OCI-M2 (cell line): ENCODE results near the gene COPZ1.

ENCODE experiments used
- DNase-seq: peaks from one replicate; lab custom pipeline; 2025; ENCODE audit not compliant: unreplicated experiment; lab: John Stamatoyannopoulos, UW

Gene COPZ1

GRCh38 chr12:54376596-54376995, 51.7 kb downstream of the COPZ1 start:
- DNase-seq = no peak

GRCh38 chr12:54377007-54377406, 52.1 kb downstream of the COPZ1 start:
- DNase-seq = no peak

DNA sequence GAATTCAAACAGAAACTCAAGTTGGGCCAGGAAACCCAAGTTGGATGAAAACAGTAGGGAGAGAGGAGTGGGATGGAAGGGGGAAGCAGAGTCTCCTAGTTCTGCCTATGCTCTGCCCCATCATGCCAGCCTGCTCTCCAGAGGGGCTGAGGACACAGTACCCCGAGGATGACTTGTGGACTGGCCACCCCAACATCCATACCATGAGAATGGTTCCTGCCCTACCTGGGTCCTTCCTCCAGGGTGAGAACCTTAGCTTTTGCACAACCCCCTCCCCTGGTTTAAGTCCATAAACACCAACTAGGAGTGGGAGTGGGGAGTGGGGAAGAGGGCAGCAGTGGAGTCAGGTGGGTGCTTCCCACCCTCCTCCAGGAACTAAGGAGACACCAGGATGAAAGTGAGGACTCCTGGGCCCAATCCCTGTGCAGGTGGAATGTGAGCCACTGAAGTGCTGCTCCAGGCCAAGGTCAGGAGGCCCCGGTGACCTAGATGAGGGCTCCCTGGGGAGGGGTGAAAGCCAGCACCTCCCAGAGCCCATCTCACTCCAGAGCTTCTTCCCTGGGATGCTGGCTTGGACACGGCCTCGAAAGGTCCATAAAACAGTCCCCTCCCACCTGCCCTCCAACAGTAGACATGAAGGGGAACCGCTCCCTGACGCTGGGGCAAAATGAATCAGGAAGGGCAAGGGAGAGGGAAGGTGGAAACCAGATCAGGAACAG, 53.0 kb downstream of the COPZ1 start:
- DNase-seq = no peak

DNA sequence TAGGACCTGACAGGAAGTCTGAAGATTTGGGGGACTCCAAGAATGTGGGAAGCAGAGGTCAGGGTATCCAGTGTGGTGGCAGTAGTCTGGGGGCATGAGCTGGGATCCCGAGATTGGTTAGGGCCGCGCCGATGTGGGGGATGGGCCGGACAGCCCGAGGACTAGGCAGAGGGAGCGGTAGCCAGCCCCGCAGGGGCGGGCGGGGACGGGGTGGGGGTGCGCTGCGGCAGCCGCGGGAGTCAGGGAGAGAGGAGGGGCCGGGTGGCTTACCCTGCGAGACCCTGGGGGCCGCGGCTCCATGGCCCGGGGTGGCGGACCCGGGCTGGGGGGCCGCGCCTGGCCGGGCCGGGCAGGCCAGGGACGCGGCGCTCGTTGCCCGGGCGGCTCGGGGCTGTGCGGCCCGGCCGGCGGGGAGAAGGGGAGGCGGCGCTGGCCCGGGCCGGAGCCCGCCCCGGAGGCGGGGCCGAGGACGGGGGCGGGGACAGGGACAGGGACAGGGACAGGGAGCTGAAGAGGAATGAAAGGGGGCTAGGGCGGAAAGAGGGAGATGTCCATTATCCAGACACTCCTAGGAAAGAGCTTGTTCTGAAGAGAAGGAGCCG, 54.0 kb downstream of the COPZ1 start:
- no peak for DNase-seq

DNA sequence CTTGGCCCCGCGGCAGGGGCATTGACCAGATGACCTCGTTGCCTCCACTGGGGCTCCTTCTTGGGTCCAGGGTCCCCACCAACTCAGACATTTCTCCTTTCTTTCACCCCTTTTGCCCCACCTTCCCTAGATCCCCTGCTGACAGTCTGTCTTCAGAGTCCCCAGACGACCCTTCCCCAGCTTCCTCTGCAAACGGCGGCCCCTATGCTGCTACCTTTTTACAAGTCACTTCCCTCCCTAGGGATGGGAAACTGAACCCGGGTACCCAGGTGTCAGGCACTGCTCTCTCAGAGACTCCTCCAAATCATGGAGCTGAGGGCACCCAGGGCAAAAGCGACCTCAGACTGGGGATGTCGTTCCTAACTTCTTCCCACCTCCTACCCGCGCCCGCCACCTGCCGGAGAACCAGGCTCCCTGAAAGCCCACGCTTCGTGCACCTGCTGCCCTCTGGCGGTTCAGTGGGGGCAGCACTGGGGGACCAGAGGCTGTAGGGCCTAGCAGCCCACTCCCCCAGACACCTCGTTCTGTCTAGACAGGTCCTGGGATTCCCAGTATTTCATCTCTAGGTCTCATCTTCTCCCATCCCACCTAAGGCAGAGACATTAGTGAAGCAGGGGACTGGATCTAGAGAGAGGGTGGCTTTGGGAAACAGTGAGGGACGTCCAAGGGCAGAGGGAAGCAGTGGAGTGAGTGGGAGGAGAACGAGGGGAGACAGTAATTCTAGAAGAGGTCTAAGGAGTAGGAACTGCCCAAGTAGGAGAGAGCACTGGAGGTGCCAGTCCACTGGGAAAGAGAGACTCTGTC, 54.7 kb downstream of the COPZ1 start:
- DNase-seq = no peak

GRCh38 chr12:54381136-54381535, 56.2 kb downstream of the COPZ1 start:
- DNase-seq = no peak

GRCh38 chr12:54383041-54383609, 58.2 kb downstream of the COPZ1 start:
- DNase-seq = no peak

DNA sequence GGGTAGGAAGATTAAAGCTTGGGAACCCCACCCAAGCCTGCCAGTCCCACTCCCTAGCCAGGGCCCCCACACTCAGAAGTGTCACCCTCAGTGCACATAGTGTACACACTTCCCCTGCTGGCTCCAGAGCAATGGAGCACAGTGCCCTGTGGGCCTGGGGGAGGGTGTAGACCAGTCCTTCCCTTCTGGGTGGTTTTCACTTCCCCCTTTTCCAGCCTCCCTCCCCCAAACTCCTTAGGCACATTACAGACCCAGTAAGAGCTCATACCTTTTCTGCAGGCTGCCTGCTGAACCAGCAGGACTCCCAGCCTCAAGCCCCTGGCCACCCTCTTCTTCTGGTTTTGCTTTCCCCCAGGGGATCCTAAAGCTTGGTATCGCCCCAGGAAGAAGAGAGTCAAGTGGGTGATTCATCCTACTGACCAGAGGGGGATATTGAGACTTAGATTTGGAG, 59.7 kb downstream of the COPZ1 start, which contains the start of gene ZNF385A:
Gene ZNF385A (minus strand): TSS at position 143 of the 451 bp plus-strand sequence. CDS start 219 bp downstream, outside the sequence.
- DNase-seq = no peak

GRCh38 chr12:54385251-54385914, 60.5 kb downstream of the COPZ1 start:
- DNase-seq = no peak

- DNase-seq = no peak
These were observed 61.6 kb downstream of the COPZ1 start for GRCh38 chr12:54386403-54387113.

DNA sequence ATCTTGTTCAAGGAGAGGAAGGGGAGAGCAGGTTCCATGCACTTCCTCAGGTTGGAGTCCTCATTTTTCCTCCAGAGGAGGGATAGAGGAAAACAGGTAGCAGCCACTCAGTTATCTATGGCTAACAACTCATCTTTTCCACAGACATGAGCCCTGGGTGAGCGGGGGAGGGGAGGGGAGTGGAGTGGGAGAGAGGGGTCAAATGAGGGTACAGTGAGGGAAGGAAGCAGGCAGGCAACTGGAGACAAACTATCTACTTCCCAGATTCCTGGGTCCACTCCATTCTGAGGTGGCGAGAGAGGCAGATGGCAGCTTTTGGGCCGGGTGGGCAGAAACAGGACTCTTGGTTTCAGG, 62.2 kb downstream of the COPZ1 start:
- DNase-seq = no peak

- no peak for DNase-seq
These were observed 63.6 kb downstream of the COPZ1 start for GRCh38 chr12:54388237-54389133.

GRCh38 chr12:54389134-54389508, 64.2 kb downstream of the COPZ1 start:
- DNase-seq = no peak

DNA sequence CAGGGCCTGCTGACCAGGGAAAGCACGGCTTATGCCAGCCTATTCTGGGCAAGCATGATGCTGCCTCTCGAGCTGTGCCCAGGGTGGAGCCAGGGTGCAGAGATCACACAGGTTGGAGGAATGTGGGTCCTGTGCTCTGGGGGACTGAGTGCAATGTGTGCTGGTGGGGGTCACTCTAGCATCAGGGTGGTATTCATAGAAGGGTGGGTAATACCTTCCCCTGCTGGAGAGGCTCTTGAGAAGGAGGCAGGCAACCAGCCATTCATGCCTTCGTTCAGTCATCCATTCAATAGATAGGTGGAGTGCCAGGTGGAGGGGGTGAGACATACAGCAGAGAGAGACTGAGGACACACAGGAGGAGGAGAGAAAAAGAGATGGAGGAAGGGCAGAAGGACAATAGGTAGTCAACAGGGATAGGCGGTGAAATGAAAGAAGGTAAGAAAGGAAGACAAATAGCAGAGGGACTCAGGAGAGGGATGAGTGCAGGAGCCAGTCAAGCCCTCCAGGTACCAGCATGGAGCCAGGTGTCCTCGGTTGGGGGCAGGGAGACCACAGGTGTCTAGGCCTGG, 64.8 kb downstream of the COPZ1 start:
- no peak for DNase-seq

DNA sequence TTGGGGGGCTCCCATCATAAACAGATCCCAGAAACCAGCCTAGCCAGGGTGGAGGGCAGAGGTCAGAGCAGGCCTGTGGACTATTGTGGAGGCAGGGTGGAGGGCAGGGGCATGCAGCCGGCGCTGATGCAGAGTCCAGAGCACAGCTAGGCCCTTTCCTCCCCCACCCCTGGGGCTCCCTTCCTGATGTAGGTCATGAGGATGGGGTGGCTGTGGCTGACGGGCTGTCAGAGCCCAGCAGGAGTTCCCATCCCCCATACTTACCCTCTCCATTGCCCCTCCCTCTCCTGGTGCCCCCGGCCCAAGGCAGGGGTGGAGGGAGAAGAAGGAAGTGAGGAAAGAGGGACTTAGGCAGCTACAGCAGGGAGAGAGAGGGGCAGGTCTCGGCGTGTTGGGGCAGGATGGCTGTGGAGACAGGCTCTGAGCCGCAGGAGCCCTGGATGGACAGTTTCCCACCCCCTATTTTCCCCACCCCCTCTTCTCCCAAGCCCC, 65.3 kb downstream of the COPZ1 start:
- DNase-seq = peak; percentile 65

- peak; percentile 65 for DNase-seq
These were observed 66.0 kb downstream of the COPZ1 start for GRCh38 chr12:54390668-54391551.

GRCh38 chr12:54392485-54393206, 67.7 kb downstream of the COPZ1 start:
- no peak for DNase-seq
